Measurements from ENCODE around the gene NEDD8.
"Not testable (repeated sequence)": the region's sequence is repeated elsewhere in the genome, so short reads cannot be mapped to it uniquely, and the experiment has no call there.

Gene NEDD8

GRCh38 chr14:24247422-24247821 is 15.3 kb upstream of the NEDD8 start:
- ATAC-seq (no peak), DNase-seq (no peak)

- no peak for DNase-seq
- peak; percentile 15 for ATAC-seq
These were observed 14.6 kb upstream of the NEDD8 start for GRCh38 chr14:24246765-24247212.

GRCh38 chr14:24245350-24245749 is 13.2 kb upstream of the NEDD8 start:
- not testable (repeated sequence) for ATAC-seq, DNase-seq

GRCh38 chr14:24243336-24243836 is 11.2 kb upstream of the NEDD8 start:
- peak; percentile 16 for DNase-seq
- no peak for ATAC-seq

GRCh38 chr14:24241829-24242443 is 9.8 kb upstream of the NEDD8 start:
- ATAC-seq: peak; percentile 88
- DNase-seq: peak; percentile 95

- no peak for ATAC-seq
These were observed 8.1 kb upstream of the NEDD8 start for GRCh38 chr14:24240110-24240918.

GRCh38 chr14:24238527-24239037 is 6.4 kb upstream of the NEDD8 start:
- ATAC-seq (no peak), DNase-seq (no peak)

More at GRCh38 chr14:24240110-24240918, 8.1 kb upstream of the NEDD8 start:
- no peak for DNase-seq

GRCh38 chr14:24238123-24238522 is 6.0 kb upstream of the NEDD8 start:
- no peak for DNase-seq
- ATAC-seq: no peak

GRCh38 chr14:24237463-24237955 is 5.3 kb upstream of the NEDD8 start:
- ATAC-seq (no peak), DNase-seq (no peak)

- ATAC-seq (no peak), DNase-seq (no peak)
These were observed 4.7 kb upstream of the NEDD8 start for GRCh38 chr14:24236689-24237462.

GRCh38 chr14:24235804-24236688 is 3.9 kb upstream of the NEDD8 start:
- DNase-seq: no peak
- ATAC-seq: no peak

GRCh38 chr14:24234095-24235005 is 2.2 kb upstream of the NEDD8 start:
- ATAC-seq (no peak), DNase-seq (no peak)

- DNase-seq (peak; percentile 31), ATAC-seq (no peak)
These were observed 1.3 kb upstream of the NEDD8 start for GRCh38 chr14:24233538-24233866.

GRCh38 chr14:24232645-24233537 is 724 bp upstream of the NEDD8 start, which contains the start of gene GMPR2:
Gene GMPR2, plus strand, starts transcription at chr14:24232929. Its CDS starts 325 bp downstream, at chr14:24233254.
- ATAC-seq: peak; percentile 54
- no peak for DNase-seq

GRCh38 chr14:24231263-24232120 is 675 bp downstream of the NEDD8 start:
- peak; percentile 25 for ATAC-seq

GRCh38 chr14:24228902-24229301 is 3.3 kb downstream of the NEDD8 start:
- no peak for DNase-seq
- no peak for ATAC-seq

More at GRCh38 chr14:24231263-24232120, 675 bp downstream of the NEDD8 start:
- no peak for DNase-seq

GRCh38 chr14:24226473-24226872 is 5.7 kb downstream of the NEDD8 start:
- ATAC-seq (no peak), DNase-seq (no peak)

- DNase-seq (no peak), ATAC-seq (no peak)
These were observed 7.5 kb downstream of the NEDD8 start for GRCh38 chr14:24224618-24225071.
